ENCODE data around the gene KRT6A.
"Not testable (repeated sequence)": the region's sequence is repeated elsewhere in the genome, so short reads cannot be mapped to it uniquely, and the experiment has no call there.

KRT6A gene

DNA sequence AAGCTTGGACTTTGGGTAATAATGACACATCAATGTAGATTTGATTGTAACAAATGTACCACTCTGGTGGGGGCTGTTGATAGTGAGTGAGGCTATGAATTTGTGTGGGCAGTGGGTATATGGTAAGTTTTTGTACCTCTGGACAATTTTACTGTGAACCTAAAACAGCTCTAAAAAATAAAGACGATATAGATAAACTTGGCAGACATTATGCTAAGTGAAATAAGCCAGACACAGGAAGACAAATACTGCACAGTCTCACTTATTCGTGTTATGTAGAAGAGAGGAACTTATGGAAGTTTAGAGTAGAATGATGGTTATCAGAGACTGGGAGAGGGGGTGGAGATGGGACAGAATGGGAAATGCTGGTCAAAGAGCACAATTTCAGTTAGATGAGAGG lies 28.2 kb downstream of the KRT6A start:
- DNase-seq (ENCODE audit: low spot score), result no peak

DNA sequence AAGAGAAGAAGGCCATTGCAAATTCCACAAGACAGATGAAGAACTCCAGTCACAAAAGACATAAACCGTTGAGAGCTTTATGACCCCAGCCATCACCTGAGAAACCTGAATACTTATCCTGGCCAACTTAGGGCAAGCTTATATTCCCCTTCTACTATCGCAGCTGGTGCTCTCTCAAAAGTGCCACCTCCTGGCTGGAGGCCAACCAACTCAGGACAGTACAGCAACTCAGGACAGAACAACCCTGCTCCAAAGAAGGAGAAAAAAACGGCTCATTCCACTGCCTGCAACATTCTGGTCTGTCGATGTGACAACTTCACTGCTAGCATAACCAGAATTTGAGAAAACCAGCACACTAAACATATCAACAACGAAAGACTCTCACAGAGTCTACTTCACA lies 31.4 kb downstream of the KRT6A start:
- DNase-seq (ENCODE audit: low spot score), result no peak

DNA sequence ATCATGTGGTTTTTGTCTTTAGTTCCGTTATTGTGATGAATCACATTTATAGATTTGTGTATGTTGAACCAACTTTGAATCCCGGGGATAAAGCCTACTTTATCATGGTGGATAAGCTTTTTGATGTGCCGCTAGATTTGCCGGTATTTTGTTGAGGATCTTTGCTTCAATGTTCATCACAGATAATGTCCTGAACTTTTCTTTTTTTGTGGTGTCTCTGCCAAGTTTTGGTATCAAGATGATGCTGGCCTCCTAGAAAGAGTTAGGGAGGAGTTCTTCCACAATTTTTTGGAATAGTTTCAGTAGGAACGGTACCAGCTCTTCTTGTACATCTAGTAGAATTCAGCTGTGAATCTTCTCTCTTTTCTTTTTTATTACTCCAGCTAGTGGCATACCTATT lies 34.2 kb downstream of the KRT6A start:
- DNase-seq (ENCODE audit: low spot score), result no peak

DNA sequence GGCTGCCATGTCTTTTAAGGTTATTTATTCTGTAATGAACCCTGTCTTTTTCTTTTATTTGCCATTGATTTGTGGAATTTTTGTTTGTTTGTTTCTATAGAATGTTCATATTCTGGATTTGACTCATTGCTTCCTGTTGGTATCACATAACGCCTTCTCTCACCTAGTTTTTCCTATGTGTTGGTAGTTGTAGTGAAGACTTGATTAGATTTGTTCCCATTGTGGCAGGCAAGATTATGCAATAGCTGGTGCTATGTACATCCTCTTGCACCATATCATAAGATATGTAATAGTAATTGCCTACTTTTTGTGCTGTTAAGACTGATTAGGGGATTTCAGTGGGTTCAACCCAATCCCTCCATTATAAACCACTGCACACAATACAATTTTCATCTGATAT lies 37.2 kb downstream of the KRT6A start:
- DNase-seq (ENCODE audit: low spot score), result no peak

DNA sequence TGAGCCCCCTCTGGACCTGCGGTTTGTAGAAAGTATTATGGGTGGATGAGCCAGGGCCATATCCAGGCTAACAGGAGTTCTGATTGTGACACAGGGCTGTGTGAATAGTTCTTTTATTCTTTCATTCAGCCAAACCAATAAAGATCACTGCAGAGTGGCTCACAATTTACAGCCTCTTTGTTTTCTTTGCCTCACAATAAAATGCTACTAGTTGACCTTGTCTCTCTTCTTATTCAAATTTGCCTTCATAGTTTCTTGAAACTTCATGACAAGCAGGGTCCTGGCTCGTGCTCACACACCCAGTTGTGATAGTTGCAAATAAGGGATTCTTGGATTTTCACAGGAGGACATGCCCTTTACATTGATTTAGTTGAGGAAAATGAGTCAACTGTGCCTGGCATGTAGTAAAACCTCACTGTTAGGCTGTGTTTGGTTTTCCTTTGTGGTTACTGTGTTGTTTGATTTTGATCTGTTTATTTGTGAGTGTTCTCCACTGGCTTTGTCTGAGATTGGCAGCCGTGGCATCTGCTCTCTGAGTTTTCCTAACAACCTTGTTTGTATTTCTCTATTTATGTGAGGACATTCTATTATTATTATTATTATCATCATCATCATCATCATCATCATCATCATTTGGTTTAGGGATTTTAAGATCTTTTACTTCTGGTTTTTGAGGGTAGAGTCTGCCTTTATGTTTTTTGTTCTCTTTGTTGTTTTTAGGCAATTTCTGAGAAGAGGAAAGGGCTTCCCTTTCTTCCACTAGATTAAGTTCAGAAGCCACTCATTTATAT lies 38.5 kb downstream of the KRT6A start:
- no peak for DNase-seq (ENCODE audit: low spot score)

DNA sequence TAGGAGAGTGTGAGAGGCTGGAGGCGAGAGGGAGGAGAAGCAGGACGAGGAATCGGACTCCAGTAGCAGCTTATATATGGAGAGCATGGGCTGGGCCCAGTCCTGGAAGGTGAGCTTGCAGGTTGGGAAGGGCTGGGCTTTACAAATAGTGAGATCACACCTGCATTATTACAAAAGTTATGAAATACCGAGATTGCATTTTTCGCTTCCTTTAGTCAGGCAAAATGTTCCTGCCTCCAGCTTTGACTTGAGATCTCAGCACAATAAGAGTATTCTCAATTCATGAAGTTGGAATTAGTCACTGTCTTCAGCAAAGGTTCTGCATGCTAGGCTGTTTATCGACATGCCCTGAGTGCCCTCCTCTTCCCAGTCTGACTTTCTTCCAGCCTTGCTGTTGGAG lies 41.0 kb downstream of the KRT6A start, which contains the start of gene KRT6B:
TSS of gene KRT6B (minus strand) at position 46 of the 400 bp plus-strand sequence. CDS start 68 bp downstream, outside the sequence.
- DNase-seq (ENCODE audit: low spot score), result no peak

DNA sequence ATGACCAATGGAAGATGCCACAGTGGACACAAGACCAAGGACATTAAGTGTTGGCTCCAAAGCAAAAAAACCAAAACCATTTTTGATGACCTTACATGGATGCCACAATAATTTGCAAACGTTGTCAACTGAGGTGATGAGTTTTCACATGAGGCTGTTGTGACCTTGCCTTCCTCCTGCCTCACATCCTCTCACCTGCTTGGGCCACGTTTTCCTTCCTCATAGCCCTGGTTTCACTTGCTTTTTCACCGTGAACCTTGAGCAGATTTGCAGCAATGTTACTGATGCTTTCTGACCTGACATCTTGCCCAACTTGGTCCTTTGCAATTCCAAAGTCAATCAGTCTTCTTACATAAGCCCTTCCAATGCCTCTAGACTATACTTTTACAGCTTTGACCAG lies 44.8 kb downstream of the KRT6A start:
- DNase-seq (ENCODE audit: low spot score), result no peak

DNA sequence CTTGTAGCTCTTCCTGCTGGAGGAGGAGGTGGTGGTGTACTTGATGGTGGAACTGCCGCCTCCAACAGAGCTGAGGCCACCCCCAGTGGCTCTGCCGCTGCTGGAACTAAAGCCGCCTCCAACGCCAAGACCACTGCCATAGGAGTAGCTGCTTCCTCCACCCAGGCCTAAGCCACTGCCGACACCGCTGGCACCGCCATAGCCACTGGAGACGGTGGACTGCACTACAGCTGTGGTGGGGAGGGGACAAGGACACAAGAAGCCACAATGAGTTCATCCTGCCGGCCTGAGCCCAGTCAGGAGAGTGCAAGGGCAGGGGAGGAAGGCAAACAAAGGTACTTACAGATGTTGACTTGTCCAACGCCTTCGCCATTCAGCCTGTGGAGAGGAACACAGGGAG lies 45.9 kb downstream of the KRT6A start:
- not testable (repeated sequence) for DNase-seq (ENCODE audit: low spot score)

DNA sequence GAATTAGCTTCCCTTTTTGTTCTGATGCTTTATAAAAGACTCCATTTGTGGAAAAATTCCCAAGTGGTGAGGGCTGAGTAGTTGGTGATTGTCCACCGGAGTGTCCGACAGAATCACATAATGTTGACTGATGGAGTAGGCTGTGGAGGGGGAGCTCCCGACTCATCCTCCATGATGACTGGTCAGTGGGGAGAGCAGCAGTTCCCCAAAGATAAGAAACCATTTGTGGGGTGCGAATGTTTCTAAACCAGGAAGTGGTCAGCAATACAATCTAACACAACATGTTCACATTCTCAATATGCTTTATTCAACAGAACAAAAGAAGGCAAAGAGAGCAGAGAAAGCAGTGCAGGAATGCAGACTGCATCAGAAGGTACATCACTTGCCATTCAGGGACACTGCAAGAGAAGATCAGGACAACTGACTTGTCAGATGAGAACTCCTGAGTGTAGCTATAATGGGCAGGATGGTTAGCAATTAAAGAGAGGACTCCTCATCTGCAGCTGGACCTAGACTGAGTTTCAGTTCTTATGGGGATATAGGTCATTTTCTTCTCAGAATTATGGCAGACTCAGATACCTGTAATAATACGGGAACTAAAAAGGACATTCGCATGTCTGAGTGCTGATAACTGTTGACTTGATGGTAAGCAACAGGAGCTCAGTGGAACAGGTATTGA lies 46.6 kb downstream of the KRT6A start:
- no peak for DNase-seq (ENCODE audit: low spot score)

DNA sequence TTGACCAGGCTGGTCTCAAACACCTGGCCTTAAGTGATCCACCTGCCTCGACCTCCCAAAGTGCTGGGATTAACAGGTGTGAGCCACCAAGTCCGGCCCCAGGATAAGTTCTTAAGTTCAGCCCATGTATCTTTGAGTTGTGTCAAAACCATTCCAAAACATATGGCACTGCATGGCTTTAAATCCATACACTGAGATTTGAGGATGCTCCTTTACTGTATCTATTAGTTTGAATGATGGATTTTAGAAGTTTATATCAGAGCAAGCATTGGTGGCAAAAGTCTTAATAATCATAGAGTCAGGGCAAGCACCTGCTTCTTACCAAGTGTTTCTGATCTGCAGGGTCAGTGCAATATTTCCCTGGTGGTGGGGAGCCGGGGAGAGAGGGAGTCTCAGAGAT lies 47.2 kb downstream of the KRT6A start:
- no peak for DNase-seq (ENCODE audit: low spot score)

DNA sequence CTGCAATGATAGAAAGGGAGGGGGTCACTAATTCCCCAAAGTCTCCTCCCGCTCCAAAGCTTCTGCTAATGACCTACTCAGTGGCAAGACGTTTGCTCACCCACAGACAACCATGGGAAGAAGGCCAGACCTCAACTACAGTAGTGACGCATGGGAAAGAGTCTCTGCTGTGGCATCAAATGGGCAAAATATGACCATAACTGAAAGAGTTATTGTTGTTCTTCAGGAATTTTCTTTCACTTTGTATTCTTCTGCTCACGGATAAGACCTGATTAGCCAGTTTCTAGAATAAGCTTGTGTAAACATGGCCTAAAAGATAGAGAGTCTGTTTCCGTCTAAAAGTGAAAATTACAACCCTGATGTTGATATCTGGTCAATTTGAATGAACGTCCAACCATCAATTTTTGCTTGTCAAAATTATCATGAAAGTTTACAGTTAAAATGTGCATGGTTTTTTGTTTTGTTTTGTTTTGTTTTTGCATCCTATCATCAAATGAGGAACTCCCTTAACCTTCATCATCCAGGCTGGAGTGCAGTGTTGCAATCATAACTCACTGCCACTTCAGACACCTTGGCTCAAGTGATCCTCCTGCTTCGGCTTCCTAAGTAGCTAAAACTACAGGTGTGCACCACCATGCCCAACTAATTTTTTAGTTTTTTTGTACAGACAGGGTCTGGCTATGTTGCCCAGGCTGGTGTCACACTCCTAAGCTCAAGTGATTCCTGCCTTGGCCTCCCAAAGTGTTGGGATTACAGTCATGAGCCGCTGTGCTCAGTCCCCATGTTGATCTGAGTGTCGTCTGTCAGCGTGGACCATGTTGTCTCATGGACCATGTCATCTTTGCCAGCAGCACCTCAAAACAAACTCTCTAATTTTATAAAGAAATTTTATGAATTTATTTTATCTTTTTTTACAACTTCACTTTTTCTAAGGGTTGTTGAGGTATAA lies 48.1 kb downstream of the KRT6A start:
- DNase-seq (ENCODE audit: low spot score), result no peak

DNA sequence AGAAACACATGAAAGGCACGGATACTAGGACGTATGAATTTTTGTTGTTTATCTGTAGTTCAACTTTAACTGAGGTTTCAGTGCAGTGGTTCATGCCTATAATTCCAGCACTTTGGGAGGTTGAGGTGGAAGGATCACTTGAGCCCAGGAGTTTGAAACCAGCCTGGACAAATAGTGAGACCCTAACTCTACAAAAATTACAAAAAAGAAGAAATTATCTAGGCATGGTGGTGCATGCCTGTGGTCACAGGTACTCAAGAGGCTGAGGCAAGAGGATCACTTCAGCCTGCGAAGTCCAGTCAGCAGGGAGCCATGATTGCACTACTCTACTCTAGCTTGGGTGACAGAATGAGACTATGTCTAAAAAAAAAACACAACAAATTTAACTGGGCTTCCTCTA lies 49.1 kb downstream of the KRT6A start:
- no peak for DNase-seq (ENCODE audit: low spot score)

DNA sequence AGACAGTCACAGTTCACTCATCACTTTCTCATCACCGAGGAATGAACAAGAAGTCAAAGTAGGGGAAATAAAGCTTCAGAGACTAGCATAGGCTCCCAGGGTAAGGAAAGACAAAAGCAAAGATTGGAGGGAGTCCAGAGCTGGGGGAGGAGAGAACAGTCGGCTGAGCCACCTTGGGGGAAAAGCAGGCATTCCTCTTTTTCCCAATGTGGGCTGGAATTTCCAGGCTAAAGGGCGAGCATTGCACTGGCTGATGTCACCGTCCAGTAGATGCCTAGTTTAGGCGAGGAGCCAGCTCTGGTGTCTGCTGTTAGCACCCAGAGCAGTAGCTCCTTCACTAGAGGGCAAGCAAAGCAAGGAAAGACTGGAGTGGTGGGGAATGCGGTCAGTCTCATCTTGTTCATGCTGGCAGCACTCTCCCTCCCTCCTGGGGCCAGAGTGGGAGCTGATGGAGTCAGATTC lies 50.4 kb downstream of the KRT6A start:
- DNase-seq (ENCODE audit: low spot score), result no peak

DNA sequence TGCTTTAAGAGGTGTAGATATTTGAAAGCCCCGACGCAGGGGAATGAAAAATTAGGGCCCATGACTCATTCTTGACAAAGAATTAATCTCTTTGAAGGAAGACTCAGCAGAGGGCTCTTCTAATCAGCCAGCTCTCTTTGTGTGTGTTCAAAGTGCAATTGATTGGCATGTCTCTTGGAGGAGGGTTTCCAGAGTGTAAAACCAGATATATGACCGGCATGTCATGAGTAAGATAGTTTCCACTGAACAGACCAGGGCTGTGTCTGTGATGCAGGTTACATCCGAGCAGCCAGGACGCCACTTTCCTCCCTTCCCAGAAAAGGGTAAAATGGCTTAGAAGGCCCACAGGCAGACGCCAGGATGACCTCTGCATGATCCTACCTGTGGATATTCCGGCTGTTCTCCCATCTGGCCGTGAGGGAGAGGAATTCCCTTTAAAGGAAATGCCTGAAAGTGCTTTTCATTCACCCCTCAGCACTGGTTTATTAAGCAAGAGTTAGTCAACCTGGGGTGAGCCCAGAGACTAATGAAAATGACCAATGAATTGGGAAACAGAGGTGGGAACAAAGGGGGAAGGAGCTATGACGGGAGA lies 51.6 kb downstream of the KRT6A start:
- no peak for DNase-seq (ENCODE audit: low spot score)

DNA sequence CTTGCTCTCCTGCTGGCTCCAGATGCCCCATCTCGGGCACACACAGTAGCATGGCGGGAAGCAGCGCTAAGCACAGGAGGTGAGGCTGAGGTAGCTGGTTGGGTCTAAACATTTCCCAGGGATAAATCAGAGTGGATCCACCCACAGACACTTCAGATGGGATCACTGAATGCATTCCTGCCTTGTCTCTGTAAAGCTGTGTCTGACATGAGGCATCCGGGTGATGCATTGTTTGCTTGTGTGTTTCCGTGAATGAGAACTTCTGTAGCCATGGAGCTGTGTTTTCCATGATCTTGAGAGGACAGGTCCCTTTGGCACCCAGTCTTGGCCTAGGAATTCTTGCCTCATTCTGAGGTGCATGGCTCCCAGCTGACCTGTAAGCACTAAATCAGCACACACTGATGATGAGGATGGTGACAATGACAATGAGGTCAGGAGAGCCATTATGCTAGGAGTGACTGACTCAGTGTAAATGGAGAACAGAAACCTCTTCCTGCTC lies 52.2 kb downstream of the KRT6A start:
- DNase-seq (ENCODE audit: low spot score), result no peak

DNA sequence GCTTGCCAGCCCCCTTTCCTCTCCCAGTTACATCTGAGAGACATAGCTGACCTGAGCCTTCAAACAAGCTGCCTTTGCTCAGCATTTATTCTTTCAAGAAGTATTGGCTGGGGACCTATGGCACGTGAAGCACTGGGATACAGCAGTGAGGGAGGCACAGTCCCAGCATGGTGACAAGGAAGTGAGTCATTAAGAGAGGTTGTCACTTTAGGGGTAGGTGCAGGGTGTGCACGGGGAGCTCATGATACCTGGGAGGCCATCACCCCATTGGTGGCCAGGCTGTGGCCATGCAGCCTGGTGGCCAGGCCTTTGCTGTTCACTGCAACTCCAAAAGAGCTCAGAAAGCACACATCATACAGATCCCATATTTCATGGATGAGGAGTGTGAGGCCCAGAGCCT lies 53.2 kb downstream of the KRT6A start:
- DNase-seq (ENCODE audit: low spot score), result no peak

DNA sequence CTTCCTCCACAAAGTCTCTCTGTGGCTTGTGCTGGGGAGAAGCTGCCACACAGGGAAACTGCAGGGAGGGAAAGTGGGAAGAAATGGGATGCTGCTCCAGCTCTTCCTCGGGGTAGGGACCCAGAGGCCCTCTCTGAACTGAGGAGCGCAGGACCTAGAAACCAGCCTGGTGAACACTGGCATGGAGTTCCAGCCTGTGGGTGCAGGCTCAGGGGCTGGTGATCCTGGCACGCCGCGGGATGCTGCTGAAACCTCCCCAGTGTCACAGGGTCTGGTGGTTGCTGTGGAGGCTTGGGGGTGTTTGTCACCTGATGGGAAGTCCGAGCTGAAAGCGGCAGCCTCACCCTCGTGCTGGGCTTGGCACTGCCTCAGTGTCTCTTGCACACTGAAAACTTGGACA lies 53.6 kb downstream of the KRT6A start:
- DNase-seq (ENCODE audit: low spot score), result no peak

DNA sequence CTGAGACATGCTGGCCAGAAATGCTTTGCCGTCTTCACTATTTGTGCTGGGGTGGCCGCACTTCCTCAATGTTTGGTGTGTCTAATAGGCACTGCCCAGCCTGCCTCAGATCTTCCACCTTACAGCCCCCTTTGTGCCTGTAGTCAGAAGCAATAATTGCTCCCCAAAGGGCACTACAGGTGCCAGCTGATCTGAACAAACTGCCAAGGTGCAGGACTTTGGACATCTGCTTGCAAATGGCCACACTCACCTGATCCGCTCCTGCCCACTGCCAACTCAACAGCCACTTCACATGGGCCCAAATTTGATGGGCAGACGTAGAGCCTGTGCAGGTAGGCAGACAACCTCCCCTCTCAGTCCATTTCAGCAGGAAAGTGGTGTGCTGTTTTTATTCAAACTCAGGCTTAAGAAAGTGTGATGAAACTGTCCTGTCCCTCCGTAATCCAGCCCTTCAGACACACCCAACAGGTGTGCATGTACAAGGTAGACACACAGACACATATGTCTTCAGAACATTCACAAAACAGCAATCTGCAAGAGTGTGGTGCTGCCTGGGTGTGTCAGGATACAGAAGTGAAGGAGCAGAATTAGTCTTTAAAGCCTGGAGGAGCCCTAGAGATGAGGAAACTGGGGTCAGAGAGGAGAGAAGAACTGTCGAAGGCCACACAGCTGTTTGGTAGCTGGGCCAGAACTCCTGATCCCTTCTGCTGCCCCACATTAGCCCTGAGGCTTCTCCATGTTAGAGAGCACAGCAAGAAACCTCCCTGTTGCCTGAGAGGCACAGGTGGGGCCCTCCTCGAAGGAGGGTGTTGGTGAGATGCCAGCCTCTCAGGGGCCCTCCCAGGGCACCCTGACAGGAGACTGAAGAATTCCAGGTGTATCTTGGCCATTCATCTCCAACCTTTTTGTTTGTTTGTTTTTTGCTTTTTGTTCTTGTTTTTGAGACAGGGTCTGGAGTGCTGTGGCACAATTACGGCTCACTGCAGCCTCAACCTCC lies 54.5 kb downstream of the KRT6A start:
- DNase-seq (ENCODE audit: low spot score), result no peak

DNA sequence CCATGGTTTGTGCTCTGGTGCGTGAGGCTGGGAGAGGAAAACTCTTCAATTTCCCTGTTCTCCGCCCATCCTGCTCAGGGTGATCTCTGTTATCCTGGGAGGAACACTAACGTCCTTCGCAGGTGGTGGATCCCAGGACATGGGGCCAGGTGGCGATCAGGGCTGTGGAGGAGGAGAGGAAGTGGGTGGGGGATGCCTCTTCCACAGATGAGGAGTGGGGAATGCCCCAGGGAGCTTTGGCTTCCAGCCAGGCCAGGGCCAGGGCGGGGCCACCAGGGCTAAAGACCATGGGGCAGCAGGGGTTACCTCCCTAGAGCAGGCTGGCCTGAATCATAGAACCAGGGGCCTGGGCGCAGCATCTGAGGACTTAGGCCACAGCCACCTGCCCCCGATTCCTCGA lies 55.5 kb downstream of the KRT6A start:
- no peak for DNase-seq (ENCODE audit: low spot score)

Measured in left forelimb (tissue), 1 donor.